SIG-M5 (cell line): ENCODE data around the gene PEMT.

ENCODE experiments used
- DNase-seq: peaks from one replicate; lab custom pipeline; 2025; lab: John Stamatoyannopoulos, UW

Gene PEMT

GRCh38 chr17:17570798-17571716 is 20.5 kb downstream of the PEMT start:
- DNase-seq, result no peak

GRCh38 chr17:17570140-17570797 is 21.2 kb downstream of the PEMT start:
- DNase-seq, result no peak

- DNase-seq, result no peak
These were observed 21.8 kb downstream of the PEMT start for GRCh38 chr17:17569691-17570090.

- no peak for DNase-seq
These were observed 22.7 kb downstream of the PEMT start for GRCh38 chr17:17568772-17569195.

GRCh38 chr17:17567631-17568030 is 23.9 kb downstream of the PEMT start:
- DNase-seq, result no peak

GRCh38 chr17:17566896-17567513 is 24.5 kb downstream of the PEMT start:
- DNase-seq, result no peak

GRCh38 chr17:17565471-17566339 is 25.8 kb downstream of the PEMT start:
- no peak for DNase-seq

- no peak for DNase-seq
These were observed 26.6 kb downstream of the PEMT start for GRCh38 chr17:17564896-17565295.

GRCh38 chr17:17564323-17564722 is 27.2 kb downstream of the PEMT start:
- DNase-seq, result no peak

GRCh38 chr17:17563530-17563929 is 28.0 kb downstream of the PEMT start:
- DNase-seq, result no peak

GRCh38 chr17:17562146-17562511 is 29.4 kb downstream of the PEMT start:
- no peak for DNase-seq

GRCh38 chr17:17561408-17562145 is 29.9 kb downstream of the PEMT start:
- DNase-seq, result no peak

- no peak for DNase-seq
These were observed 30.5 kb downstream of the PEMT start for GRCh38 chr17:17560975-17561374.

GRCh38 chr17:17560167-17560566 is 31.3 kb downstream of the PEMT start:
- DNase-seq, result no peak

- no peak for DNase-seq
These were observed 32.3 kb downstream of the PEMT start for GRCh38 chr17:17559164-17559563.

- no peak for DNase-seq
These were observed 33.1 kb downstream of the PEMT start for GRCh38 chr17:17558431-17558830.

GRCh38 chr17:17557796-17558195 is 33.7 kb downstream of the PEMT start:
- DNase-seq, result no peak

- no peak for DNase-seq
These were observed 34.8 kb downstream of the PEMT start for GRCh38 chr17:17556671-17557070.

- DNase-seq, result no peak
These were observed 35.6 kb downstream of the PEMT start for GRCh38 chr17:17555906-17556305.

GRCh38 chr17:17555151-17555550 is 36.4 kb downstream of the PEMT start:
- no peak for DNase-seq

- no peak for DNase-seq
These were observed 37.2 kb downstream of the PEMT start for GRCh38 chr17:17554266-17554665.
